ENCODE results near the gene PDC. TPM values are rescaled to one million over a fixed set of nuclear protein-coding genes. Genes with fewer than 3 reads are reported as not detected.
A peak's percentile ranks its signal among the peaks of the same experiment; 100 is the strongest.

Gene PDC
- total RNA-seq, 1 donor = not detected

DNA sequence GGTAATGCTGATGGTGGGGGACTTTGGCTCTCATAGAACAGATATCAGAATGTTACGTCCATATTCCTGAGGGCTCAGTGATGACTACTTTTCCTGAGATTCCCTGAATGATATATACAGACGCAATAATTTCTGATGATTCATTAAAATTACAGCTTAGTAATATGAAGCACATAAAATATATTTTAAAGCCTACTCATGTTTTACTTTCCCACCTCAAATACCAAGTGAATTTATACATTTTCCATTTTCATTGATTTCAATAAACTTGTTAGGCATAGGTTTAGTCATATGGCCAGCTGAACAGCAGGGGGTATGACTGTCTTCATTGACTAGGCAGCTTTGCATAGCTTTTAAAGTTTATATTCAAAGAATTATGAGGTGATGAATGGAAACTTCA, 26.2 kb upstream of the PDC start:
- Histone ChIP-seq H3K36me3 (ENCODE audit: insufficient read depth, low read length) (no peaks in the 10 kb centered on the region), H3K9me3 (ENCODE audit: low read depth, low read length) (no peaks in the 10 kb centered on the region), H4K20me1 (ENCODE audit: insufficient read depth, low read length) (no peaks in the 10 kb centered on the region), H3K4me2 (ENCODE audit: insufficient read depth, low read length) (no peak overlapping the region), H2AFZ (ENCODE audit: low read length) (no peak overlapping the region), H3K79me2 (ENCODE audit: insufficient read depth, low read length) (no peaks in the 10 kb centered on the region), H3K27me3 (ENCODE audit: insufficient read depth, low read length) (no peaks in the 10 kb centered on the region), H3K4me1 (ENCODE audit: insufficient read depth, low read length) (peaks cover 7% of the 10 kb centered on the region), H3K27ac (ENCODE audit: low read depth, low read length) (peak overlapping the region; percentile 16), H3K4me3 (ENCODE audit: insufficient read depth, low read length) (no peak overlapping the region)
- DNase-seq (ENCODE audit: insufficient read length, low spot score, missing footprints) = no peak
- TF ChIP-seq, protein P1, sequence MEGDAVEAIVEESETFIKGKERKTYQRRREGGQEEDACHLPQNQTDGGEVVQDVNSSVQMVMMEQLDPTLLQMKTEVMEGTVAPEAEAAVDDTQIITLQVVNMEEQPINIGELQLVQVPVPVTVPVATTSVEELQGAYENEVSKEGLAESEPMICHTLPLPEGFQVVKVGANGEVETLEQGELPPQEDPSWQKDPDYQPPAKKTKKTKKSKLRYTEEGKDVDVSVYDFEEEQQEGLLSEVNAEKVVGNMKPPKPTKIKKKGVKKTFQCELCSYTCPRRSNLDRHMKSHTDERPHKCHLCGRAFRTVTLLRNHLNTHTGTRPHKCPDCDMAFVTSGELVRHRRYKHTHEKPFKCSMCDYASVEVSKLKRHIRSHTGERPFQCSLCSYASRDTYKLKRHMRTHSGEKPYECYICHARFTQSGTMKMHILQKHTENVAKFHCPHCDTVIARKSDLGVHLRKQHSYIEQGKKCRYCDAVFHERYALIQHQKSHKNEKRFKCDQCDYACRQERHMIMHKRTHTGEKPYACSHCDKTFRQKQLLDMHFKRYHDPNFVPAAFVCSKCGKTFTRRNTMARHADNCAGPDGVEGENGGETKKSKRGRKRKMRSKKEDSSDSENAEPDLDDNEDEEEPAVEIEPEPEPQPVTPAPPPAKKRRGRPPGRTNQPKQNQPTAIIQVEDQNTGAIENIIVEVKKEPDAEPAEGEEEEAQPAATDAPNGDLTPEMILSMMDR (IDR thresholded peaks at IDR 0.05; ENCODE audit: extremely low read depth, low read depth, low read length) = peak; percentile 24

DNA sequence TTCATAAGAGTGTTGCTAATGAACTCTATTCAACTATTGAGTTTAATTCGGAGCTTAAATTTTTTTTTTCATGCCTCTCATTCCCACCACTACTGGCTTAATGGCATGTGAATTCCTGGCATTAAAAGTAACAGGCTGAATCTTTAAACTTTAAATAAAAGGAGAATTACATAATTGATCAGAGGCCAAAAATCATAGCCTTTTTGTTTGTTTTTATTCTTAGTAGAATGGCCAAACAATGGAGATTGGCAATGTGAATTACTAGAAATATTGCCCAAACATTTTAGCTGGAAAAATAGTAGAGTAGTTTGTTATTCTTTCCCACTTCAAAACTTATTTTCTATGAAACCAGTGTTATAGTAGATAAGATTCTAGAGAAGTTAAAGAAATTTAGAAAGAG, 25.1 kb upstream of the PDC start:
- TF ChIP-seq, protein P1 (IDR thresholded peaks at IDR 0.05; ENCODE audit: extremely low read depth, low read depth, low read length) = no peak
- H3K4me3 ChIP-seq (ENCODE audit: insufficient read depth, low read length) = no peak overlapping the region
- DNase-seq (ENCODE audit: insufficient read length, low spot score, missing footprints) = no peak

DNA sequence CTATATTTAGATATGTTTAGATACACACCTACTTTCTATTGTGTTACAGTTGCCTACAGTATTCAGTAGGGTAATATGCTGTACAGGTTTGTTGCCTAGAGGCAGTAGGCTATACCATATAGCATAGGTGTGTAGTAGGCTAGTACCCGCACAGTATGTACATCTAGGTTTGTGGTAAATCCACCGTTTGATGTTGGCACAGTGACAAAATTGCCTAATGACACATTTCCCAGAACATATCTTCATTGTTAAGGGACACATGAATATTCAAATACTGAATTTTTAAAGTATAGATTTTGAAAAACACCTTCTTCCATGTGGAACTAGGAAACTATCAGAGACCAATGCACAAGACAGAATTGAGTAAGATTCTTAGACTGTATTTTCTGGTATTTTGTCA, 22.6 kb upstream of the PDC start:
- H3K27me3 ChIP-seq (ENCODE audit: insufficient read depth, low read length) = no peaks in the 10 kb centered on the region
- no peak overlapping the region for H3K27ac ChIP-seq (ENCODE audit: low read depth, low read length)
- peaks cover 11% of the 10 kb centered on the region for H3K4me1 ChIP-seq (ENCODE audit: insufficient read depth, low read length)
- no peaks in the 10 kb centered on the region for H3K79me2 ChIP-seq (ENCODE audit: insufficient read depth, low read length)
- TF ChIP-seq, protein P1 (IDR thresholded peaks at IDR 0.05; ENCODE audit: extremely low read depth, low read depth, low read length) = no peak
- H4K20me1 ChIP-seq (ENCODE audit: insufficient read depth, low read length) = no peaks in the 10 kb centered on the region
- H2AFZ ChIP-seq (ENCODE audit: low read length) = no peak overlapping the region
- H3K9me3 ChIP-seq (ENCODE audit: low read depth, low read length) = no peaks in the 10 kb centered on the region
- H3K36me3 ChIP-seq (ENCODE audit: insufficient read depth, low read length) = no peaks in the 10 kb centered on the region
- H3K4me3 ChIP-seq (ENCODE audit: insufficient read depth, low read length) = no peak overlapping the region
- DNase-seq (ENCODE audit: insufficient read length, low spot score, missing footprints) = no peak
- H3K4me2 ChIP-seq (ENCODE audit: insufficient read depth, low read length) = no peak overlapping the region

More for the DNA sequence above, 25.1 kb upstream of the PDC start:
- no peaks in the 10 kb centered on the region for H3K79me2 ChIP-seq (ENCODE audit: insufficient read depth, low read length)
- no peaks in the 10 kb centered on the region for H4K20me1 ChIP-seq (ENCODE audit: insufficient read depth, low read length)
- no peaks in the 10 kb centered on the region for H3K27me3 ChIP-seq (ENCODE audit: insufficient read depth, low read length)
- H3K9me3 ChIP-seq (ENCODE audit: low read depth, low read length) = no peaks in the 10 kb centered on the region
- peaks cover 9% of the 10 kb centered on the region for H3K4me1 ChIP-seq (ENCODE audit: insufficient read depth, low read length)
- no peak overlapping the region for H3K27ac ChIP-seq (ENCODE audit: low read depth, low read length)
- H3K36me3 ChIP-seq (ENCODE audit: insufficient read depth, low read length) = no peaks in the 10 kb centered on the region
- H3K4me2 ChIP-seq (ENCODE audit: insufficient read depth, low read length) = no peak overlapping the region
- H2AFZ ChIP-seq (ENCODE audit: low read length) = no peak overlapping the region

DNA sequence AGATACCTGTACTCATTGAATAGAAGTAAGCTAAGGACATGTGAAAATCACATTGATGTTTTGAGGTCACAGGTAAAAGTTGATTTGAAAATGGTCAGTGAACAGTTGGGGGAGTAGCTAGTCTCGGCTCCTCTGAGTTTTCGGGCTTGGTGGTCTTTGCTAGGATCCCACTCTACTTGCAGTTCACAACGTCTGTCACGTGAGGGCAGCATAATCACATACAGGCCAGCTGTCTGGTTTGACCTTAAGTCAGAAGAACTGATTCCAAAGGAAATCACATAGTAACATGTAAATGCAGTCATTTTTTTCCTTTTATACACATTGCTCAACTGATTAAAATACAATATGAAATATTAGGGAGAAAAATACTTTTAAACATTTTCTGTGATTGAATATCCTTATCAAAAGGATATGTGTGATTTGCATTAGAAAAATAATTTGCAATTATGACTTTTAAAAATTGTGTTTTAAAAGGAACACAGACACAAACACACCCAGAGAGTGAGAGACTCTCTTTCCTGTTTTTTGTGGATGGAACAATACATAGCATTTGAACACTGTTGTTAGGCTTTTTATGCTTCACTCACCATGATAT, 21.8 kb upstream of the PDC start:
- Histone ChIP-seq H3K27ac (ENCODE audit: low read depth, low read length) (no peak overlapping the region), H3K36me3 (ENCODE audit: insufficient read depth, low read length) (no peaks in the 10 kb centered on the region), H3K4me3 (ENCODE audit: insufficient read depth, low read length) (no peak overlapping the region), H3K9me3 (ENCODE audit: low read depth, low read length) (no peaks in the 10 kb centered on the region), H2AFZ (ENCODE audit: low read length) (no peak overlapping the region), H3K79me2 (ENCODE audit: insufficient read depth, low read length) (no peaks in the 10 kb centered on the region), H3K4me1 (ENCODE audit: insufficient read depth, low read length) (peaks cover 11% of the 10 kb centered on the region), H3K27me3 (ENCODE audit: insufficient read depth, low read length) (no peaks in the 10 kb centered on the region), H3K4me2 (ENCODE audit: insufficient read depth, low read length) (peak overlapping the region; percentile 30), H4K20me1 (ENCODE audit: insufficient read depth, low read length) (no peaks in the 10 kb centered on the region)
- TF ChIP-seq, protein P1 (IDR thresholded peaks at IDR 0.05; ENCODE audit: extremely low read depth, low read depth, low read length) = peak; percentile 99
- DNase-seq (ENCODE audit: insufficient read length, low spot score, missing footprints) = peak; percentile 74

Measured in osteoblast (primary cell).